ENCODE measurements around the gene TINCR. TPM values are rescaled to one million over a fixed set of nuclear protein-coding genes. Genes with fewer than 3 reads are reported as not detected.

Gene TINCR
- polyA plus RNA-seq, 3 donors from 2014 or later, result 0.06 TPM; not detected in 2

DNA sequence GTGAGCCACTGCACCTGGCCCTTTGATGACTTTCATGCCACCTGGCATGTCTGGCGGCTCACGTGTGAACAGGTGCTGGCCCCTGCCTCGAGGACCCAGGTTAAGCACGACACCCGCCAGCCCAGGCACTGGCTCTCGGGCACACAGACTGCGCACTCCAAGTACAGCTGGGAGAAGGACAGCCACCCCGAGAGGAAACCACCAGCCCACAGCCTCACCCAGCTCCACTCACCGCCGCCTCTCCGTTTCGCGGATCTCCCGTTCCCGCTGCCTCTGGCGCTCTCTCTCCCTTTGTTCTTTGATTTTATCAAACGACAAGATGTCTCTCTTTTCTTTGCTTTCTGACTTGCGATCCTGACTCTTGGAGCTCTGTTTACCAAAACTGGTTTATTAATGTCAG lies 27.4 kb upstream of the TINCR start:
- Mint-ChIP-seq H3K4me3 (no peak overlapping the region), H3K4me1 (peaks cover 3 to 6% of the 10 kb centered on the region in 2 donors), H3K9me3 (no peaks in the 10 kb centered on the region), H3K36me3 (peaks cover 16 to 62% (median 33%) of the 10 kb centered on the region in 3 donors), H3K27me3 (ENCODE audit: low read depth in 3 of 3) (peaks cover 3 to 6% (median 5%) of the 10 kb centered on the region in 3 donors), H3K27ac (peak overlapping the region in 1 of 6 donors; percentile 25)
- no peak for DNase-seq

DNA sequence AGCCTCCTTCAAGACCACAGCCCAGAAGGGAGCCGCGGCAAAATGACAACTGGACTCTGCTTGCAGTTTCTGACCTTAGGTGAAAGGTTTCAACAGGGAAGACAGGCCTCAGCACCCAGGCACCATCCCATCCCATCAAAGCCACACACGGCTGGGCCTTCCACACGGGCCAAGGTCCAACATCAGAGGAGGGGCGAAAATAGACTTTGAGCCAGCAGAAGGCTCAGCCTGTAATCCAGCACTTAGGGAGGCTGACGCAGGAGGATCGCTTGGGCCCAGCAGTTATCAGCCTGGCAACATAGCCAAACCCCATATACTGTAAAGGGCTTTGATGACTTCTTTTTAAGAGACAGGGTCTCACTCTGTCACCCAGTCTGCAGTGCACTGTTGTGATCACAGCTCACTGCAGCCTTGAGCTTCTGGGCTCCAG lies 26.8 kb upstream of the TINCR start:
- H3K36me3 Mint-ChIP-seq, result peaks cover 16 to 56% (median 29%) of the 10 kb centered on the region in 3 donors
- H3K27ac Mint-ChIP-seq, result no peak overlapping the region
- no peak for DNase-seq
- H3K27me3 Mint-ChIP-seq (ENCODE audit: low read depth in 3 of 3), result peaks cover 3 to 5% (median 3%) of the 10 kb centered on the region in 3 donors
- H3K4me1 Mint-ChIP-seq, result peaks cover 3 to 6% of the 10 kb centered on the region in 2 donors
- H3K4me3 Mint-ChIP-seq, result no peak overlapping the region
- no peaks in the 10 kb centered on the region for H3K9me3 Mint-ChIP-seq

DNA sequence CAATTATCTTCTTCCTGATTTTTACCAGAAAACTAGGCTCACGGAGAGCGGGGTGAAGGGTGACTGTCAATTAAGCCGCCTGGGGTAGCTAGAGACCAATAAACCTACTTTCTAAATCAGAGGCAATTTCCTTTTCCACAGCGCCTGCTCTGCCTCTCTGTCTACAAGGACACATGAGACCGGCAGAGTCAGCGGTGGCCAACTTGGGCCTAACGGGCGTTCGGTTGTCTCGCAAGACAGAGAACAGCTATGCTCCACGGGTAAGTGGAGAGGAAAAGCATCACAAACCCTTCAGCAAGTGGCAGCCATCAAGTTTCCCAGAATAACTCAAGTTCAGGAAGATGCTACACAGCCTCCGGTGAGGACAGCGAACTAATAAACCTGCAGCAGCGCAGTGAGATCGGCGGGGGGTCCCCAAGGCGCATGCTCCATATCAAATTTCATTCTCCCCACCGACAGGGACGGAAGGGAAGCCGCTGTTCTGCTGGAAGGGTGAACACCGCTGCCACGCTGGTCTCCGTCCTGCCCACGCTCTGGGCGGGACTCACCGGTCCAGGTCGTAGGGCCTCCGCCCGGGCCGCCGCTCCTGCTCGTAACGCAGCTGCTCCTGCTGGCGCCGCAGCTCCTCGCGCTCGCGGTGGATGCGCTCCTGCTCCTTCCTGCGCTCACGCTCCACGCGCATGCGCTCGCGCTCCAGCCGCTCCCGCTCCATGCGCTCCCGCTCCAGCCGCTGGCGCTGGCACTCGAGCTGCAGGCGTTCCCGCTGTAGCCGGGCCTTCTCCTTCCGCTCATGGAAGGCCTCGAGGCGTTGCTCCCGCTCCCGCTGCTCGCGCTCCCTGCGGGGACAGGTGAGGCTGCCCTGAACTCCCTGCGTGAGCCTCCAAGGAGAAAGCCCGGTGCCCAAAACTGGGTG lies 25.8 kb upstream of the TINCR start:
- Mint-ChIP-seq H3K9me3 (no peaks in the 10 kb centered on the region), H3K27me3 (ENCODE audit: low read depth in 3 of 3) (peaks cover 3 to 5% (median 3%) of the 10 kb centered on the region in 3 donors), H3K4me3 (no peak overlapping the region), H3K27ac (no peak overlapping the region), H3K36me3 (peaks cover 16 to 53% (median 24%) of the 10 kb centered on the region in 3 donors), H3K4me1 (peaks cover 3 to 6% of the 10 kb centered on the region in 2 donors)
- DNase-seq, result no peak

- Mint-ChIP-seq H3K4me1 (peaks cover 3 to 6% of the 10 kb centered on the region in 2 donors), H3K4me3 (no peak overlapping the region), H3K27ac (no peak overlapping the region), H3K36me3 (peaks cover 16 to 58% (median 23%) of the 10 kb centered on the region in 3 donors), H3K27me3 (ENCODE audit: low read depth in 3 of 3) (peaks cover 3 to 5% (median 5%) of the 10 kb centered on the region in 3 donors), H3K9me3 (no peaks in the 10 kb centered on the region)
- DNase-seq, result no peak
Measured at GRCh38 chr19:5592531-5593342, 25.0 kb upstream of the TINCR start.

- Mint-ChIP-seq H3K4me1 (peaks cover under 1 to 3% of the 10 kb centered on the region in 2 donors), H3K27ac (no peak overlapping the region), H3K4me3 (no peak overlapping the region), H3K36me3 (peaks cover 16 to 59% (median 19%) of the 10 kb centered on the region in 3 donors), H3K9me3 (no peaks in the 10 kb centered on the region), H3K27me3 (ENCODE audit: low read depth in 3 of 3) (peaks cover 5% of the 10 kb centered on the region in 3 donors)
- no peak for DNase-seq
Measured at GRCh38 chr19:5591476-5591875, 23.7 kb upstream of the TINCR start.

GRCh38 chr19:5590865-5591154 lies 23.1 kb upstream of the TINCR start:
- Mint-ChIP-seq H3K4me1 (peaks cover 1 to 3% of the 10 kb centered on the region in 2 donors), H3K9me3 (no peaks in the 10 kb centered on the region), H3K27ac (no peak overlapping the region), H3K27me3 (ENCODE audit: low read depth in 3 of 3) (peaks cover 5% of the 10 kb centered on the region in 3 donors), H3K4me3 (no peak overlapping the region), H3K36me3 (peaks cover 16 to 56% (median 18%) of the 10 kb centered on the region in 3 donors)
- no peak for DNase-seq

GRCh38 chr19:5590151-5590864 lies 22.6 kb upstream of the TINCR start:
- Mint-ChIP-seq H3K36me3 (peaks cover 14 to 53% (median 16%) of the 10 kb centered on the region in 3 donors), H3K9me3 (no peaks in the 10 kb centered on the region), H3K4me3 (no peak overlapping the region), H3K27me3 (ENCODE audit: low read depth in 3 of 3) (peaks cover 4 to 5% (median 4%) of the 10 kb centered on the region in 3 donors), H3K4me1 (peaks cover 4 to 6% of the 10 kb centered on the region in 2 donors), H3K27ac (no peak overlapping the region)
- DNase-seq, result no peak

- no peaks in the 10 kb centered on the region for H3K9me3 Mint-ChIP-seq
- DNase-seq, result no peak
- H3K27ac Mint-ChIP-seq, result no peak overlapping the region
- H3K36me3 Mint-ChIP-seq, result peaks cover 11 to 48% (median 13%) of the 10 kb centered on the region in 3 donors
- H3K27me3 Mint-ChIP-seq (ENCODE audit: low read depth in 3 of 3), result peaks cover 1 to 4% (median 2%) of the 10 kb centered on the region in 3 donors
- H3K4me1 Mint-ChIP-seq, result peaks cover 4 to 6% of the 10 kb centered on the region in 2 donors
- no peak overlapping the region for H3K4me3 Mint-ChIP-seq
Measured at GRCh38 chr19:5588906-5589676, 21.3 kb upstream of the TINCR start.

GRCh38 chr19:5588441-5588840 lies 20.7 kb upstream of the TINCR start:
- H3K9me3 Mint-ChIP-seq, result no peaks in the 10 kb centered on the region
- no peak for DNase-seq
- peaks cover 10 to 46% (median 12%) of the 10 kb centered on the region in 3 donors for H3K36me3 Mint-ChIP-seq
- peaks cover 1 to 4% (median 2%) of the 10 kb centered on the region in 3 donors for H3K27me3 Mint-ChIP-seq (ENCODE audit: low read depth in 3 of 3)
- H3K27ac Mint-ChIP-seq, result peak overlapping the region in 1 of 6 donors; percentile 55
- peaks cover 4 to 6% of the 10 kb centered on the region in 2 donors for H3K4me1 Mint-ChIP-seq
- H3K4me3 Mint-ChIP-seq, result no peak overlapping the region

GRCh38 chr19:5587661-5588060 lies 19.9 kb upstream of the TINCR start:
- Mint-ChIP-seq H3K9me3 (no peaks in the 10 kb centered on the region), H3K27me3 (ENCODE audit: low read depth in 3 of 3) (peaks cover 1 to 4% (median 2%) of the 10 kb centered on the region in 3 donors), H3K36me3 (peaks cover 3 to 38% (median 5%) of the 10 kb centered on the region in 3 donors), H3K27ac (no peak overlapping the region), H3K4me3 (no peak overlapping the region), H3K4me1 (peaks cover 4 to 6% of the 10 kb centered on the region in 2 donors)
- DNase-seq, result no peak

- Mint-ChIP-seq H3K27me3 (ENCODE audit: low read depth in 3 of 3) (peaks cover 1 to 2% (median 2%) of the 10 kb centered on the region in 3 donors), H3K4me3 (no peak overlapping the region), H3K36me3 (peaks cover 0 to 32% (median 5%) of the 10 kb centered on the region in 3 donors), H3K27ac (no peak overlapping the region), H3K4me1 (peaks cover 4 to 6% of the 10 kb centered on the region in 2 donors), H3K9me3 (no peaks in the 10 kb centered on the region)
- no peak for DNase-seq
Measured at GRCh38 chr19:5587071-5587455, 19.3 kb upstream of the TINCR start.

- no peak for DNase-seq
- Mint-ChIP-seq H3K4me1 (peaks cover 4 to 6% of the 10 kb centered on the region in 2 donors), H3K27ac (no peak overlapping the region), H3K9me3 (no peaks in the 10 kb centered on the region), H3K4me3 (no peak overlapping the region), H3K36me3 (peaks cover 0 to 27% (median 5%) of the 10 kb centered on the region in 3 donors), H3K27me3 (ENCODE audit: low read depth in 3 of 3) (peaks cover 2% of the 10 kb centered on the region in 3 donors)
Measured at GRCh38 chr19:5586300-5587070, 18.7 kb upstream of the TINCR start.
